GM18858 (cell line): ENCODE data around the gene SEM1.
A peak's percentile ranks its signal among the peaks of the same experiment; 100 is the strongest.
"Not testable (repeated sequence)": the region's sequence is repeated elsewhere in the genome, so short reads cannot be mapped to it uniquely, and the experiment has no call there.

Source experiments
- ATAC-seq: cut with Tn5 transposase; IDR thresholded peaks from one replicate; pipeline ENCODE4 v1.9.1; 2021; ENCODE audit not compliant: unreplicated experiment

Gene SEM1

GRCh38 chr7:96709381-96710228 lies at the start of gene SEM1:
SEM1 (minus strand) TSS chr7:96709846; CDS start chr7:96709763, 83 bp downstream.
- peak; percentile 80 for ATAC-seq

- not testable (repeated sequence) for ATAC-seq
Observed at GRCh38 chr7:96757880-96758279, 48.2 kb upstream of the SEM1 start.

DNA sequence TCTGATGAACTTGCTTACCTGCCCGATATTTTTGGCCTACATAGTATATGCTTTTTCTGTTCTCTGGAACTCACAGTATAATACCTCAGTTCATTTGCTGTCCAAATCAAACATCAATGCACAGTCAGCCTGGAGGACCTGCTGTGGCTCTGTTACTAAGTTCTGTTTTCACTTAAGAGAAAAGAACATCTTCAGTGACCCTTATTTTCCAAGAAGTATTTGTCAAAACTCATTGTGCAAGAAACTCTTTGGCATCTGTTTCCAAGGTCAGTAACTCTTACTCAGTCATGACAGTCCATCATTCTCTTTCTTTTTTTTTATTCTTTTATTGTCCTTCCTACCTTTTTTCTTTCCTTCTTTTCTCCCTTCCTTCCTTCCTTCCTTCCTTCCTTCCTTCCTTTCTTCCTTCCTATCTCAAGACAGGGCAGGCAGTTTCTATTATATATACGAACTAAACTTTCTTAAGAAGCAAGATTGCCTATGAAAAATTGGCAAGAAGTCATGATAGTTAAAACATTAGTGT lies 37.8 kb upstream of the SEM1 start:
- ATAC-seq, result no peak

DNA sequence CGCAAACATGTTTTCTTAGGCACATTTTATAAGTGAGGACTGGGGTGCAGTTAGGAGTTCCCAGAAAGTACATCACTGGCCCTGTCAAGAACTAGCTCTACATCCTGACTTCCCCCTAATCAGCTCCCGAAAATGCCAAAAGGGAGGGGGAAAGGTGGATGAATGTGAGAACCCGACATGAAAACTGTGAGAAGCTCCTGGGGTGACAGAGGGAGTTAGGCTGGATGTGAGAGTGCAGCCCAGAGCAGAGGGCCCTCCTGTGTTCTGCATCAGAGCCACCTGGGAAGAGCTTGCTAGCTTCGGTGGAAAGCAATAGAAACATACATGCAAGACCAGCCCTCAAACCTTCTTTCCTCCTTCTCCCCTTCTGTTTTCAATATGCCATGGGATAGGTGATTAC lies 30.5 kb upstream of the SEM1 start:
- no peak for ATAC-seq

DNA sequence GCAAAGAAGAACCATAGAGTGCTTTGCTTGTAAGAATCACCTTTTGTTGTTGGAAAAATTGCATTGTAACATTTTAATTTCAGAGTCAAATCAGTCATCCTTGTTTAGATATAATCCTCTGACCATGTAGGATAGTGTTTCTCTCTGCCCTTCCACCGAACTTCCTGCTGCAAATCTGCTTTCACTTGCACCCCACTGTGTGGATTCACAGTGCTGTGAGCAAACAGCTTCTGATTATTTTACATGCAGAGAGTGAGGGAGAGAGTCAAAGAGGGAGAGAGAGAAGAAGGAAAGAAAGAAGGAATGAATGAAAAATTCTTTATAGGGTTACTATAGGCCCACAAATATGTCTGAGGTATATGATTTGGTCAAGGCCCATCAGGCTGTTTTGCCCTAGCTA lies 30.0 kb upstream of the SEM1 start:
- ATAC-seq, result no peak

GRCh38 chr7:96739167-96739566 lies 29.5 kb upstream of the SEM1 start:
- no peak for ATAC-seq

DNA sequence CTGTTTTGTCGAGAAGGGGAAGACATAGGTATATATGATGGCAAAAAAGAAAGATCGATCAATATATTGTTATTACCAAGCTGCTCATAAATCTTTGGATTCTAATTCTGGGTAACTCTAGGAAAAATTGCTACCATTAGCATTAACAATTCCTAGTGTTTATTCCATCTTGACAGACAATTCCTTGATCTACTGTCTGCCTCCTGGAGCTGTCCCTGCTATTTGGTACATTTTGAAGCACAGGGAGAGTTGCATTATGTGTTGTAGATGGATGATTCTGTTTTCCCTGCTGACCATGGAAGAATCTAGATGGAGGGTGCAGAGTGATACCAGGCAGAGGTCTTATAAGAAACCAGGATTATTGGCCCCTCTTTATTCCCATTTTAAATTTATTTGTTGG lies 29.1 kb upstream of the SEM1 start:
- ATAC-seq, result no peak

DNA sequence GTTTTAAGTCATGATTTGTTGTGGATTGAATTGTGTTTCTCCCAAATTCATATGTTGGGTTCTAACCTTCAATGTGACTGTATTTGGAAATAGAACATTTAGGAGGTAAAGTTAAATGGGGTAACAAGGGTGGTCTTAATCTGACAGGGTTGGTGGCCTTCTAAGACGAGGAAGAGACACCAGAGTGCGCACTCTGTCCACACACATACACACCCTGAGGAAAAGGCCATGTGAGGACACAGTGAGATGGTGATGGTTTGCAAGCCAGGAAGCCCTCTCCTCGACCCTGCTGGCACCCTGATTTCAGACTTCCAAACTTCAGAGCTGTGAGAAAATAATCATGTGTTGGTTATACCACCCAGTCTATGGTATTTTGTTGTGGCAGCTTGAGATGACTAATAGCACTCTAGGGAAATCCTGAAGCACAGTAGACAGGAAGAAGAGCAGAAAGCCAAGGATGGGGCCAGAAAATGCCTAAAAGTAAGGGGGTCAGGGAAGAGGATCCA lies 28.0 kb upstream of the SEM1 start:
- ATAC-seq, result no peak

DNA sequence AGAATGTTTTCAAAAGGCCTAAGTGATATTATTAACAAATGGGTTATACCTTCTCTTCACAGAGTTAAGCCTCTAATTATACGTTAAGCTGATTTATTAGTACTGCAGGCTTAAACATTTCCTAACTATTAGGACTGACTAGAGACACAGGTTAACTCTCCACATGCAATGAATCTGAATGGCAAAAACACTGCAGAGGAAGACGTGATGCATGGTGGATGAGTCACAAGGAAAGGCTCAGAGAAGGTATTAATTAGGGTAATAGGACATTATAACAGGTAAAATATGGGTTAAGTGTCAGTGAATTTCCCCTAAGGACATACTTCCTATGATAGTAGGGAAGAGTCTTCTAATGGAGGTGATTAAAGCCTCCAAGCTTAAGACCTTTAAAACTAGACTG lies 24.7 kb upstream of the SEM1 start:
- ATAC-seq, result no peak

GRCh38 chr7:96729820-96730219 lies 20.2 kb upstream of the SEM1 start:
- no peak for ATAC-seq

GRCh38 chr7:96728139-96728538 lies 18.5 kb upstream of the SEM1 start:
- no peak for ATAC-seq

GRCh38 chr7:96727534-96728088 lies 18.0 kb upstream of the SEM1 start:
- ATAC-seq, result no peak

DNA sequence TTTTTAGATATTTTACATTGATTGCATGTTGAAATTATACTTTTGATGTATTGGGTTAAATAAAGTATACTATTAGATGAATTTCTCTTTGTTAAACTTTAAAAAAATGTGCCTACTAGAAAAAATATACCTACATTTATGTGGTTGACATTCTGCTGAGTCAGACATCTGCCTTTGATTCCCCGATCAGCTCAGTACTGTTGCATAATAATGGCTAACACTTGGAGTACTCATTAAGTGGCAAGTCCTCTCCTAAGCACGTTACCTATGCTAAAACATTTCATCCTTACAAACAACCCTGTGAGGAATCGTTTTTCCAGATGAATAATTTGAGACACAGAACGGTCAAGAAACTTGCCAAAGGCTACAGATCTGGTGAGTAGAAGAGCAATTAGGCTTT lies 14.0 kb upstream of the SEM1 start:
- no peak for ATAC-seq

DNA sequence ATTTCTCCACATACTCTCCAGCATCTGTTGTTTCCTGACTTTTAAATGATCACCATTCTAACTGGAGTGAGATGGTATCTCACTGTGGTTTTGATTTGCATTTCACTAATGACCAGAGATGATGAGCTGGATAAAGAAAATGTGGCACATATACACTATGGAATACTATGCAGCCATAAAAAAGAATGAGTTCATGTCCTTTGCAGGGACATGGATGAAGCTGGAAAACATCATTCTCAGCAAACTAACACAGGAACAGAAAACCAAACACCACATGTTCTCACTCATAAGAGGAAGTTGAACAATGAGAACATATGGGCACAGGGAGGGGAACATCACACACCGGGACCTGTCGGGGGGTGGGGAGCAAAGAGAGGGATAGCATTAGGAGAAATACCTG lies 13.3 kb upstream of the SEM1 start:
- ATAC-seq, result not testable (repeated sequence)

DNA sequence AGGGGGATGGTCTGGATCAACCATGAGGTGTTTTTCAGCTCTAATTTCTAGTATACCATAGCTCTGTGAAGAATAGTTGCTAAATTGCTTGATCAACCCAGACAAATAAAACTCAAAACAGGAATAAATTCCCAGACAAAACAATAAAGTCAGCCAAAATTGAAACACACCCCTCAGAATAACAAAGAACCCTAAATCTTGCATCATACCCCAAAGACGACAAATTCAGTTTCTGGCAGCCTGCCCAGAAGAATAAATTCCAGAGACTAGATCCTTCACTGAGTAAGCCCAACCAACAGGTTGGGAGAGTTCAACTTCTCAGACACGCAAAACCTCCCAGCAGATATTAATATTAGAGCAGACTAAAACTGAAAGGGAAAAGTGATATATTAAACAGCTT lies 11.2 kb upstream of the SEM1 start:
- no peak for ATAC-seq

DNA sequence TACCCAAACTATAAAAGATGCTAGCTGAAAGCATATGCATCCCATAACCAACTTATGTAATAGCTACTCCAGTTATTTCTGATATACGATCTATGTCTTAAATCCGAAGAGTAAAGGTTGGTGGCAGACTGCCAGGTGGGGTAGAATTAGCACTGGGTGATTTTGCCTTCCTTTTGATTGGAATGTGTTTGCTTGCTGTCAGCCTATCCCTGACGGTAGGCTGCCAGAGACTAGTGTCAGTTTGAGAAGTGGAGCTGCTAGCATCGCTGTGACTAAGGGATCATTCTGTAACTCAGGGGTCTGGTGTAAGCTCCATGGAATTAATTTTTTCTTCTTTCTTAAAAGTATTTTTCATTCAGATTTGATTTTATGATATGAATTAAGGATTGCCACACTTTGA lies 9.5 kb upstream of the SEM1 start:
- no peak for ATAC-seq

GRCh38 chr7:96718107-96719003 lies 8.7 kb upstream of the SEM1 start:
- no peak for ATAC-seq

GRCh38 chr7:96713037-96713436 lies 3.4 kb upstream of the SEM1 start:
- ATAC-seq, result no peak

- no peak for ATAC-seq
Observed at GRCh38 chr7:96710544-96710943, 898 bp upstream of the SEM1 start.

DNA sequence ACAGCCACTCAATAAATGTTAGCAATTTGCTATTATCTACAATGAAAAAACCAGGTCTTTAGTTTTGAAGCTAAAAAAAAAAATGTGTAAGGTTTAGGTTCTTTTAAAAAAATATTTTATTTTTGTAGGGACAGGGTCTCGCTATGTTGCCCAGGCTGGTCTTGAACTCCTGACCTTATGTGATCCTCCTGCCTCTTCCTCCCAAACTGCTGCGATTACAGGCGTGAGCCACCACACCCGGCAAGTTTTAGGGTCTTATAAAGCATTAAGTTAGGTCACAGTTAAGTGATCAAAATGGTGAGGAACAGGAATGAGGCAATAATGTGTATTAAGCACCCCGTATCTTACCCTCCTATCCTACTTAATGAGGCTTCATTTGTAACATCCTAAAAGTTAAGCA lies 774 bp downstream of the SEM1 start:
- peak; percentile 1 for ATAC-seq
